ENCODE data around the gene CAMTA1.

Gene CAMTA1

GRCh38 chr1:7462617-7463016, 677.4 kb downstream of the CAMTA1 start:
- Histone ChIP-seq H3K27me3 (ENCODE audit: control insufficient read depth, insufficient read depth, low read length) (no peaks in the 10 kb centered on the region), H3K27ac (ENCODE audit: low read length) (no peak overlapping the region), H3K9ac (ENCODE audit: low read length) (no peak overlapping the region), H3K4me1 (ENCODE audit: control insufficient read depth, low read depth, low read length) (no peaks in the 10 kb centered on the region), H3K9me3 (ENCODE audit: control insufficient read depth, low read depth, low read length) (no peaks in the 10 kb centered on the region), H3K36me3 (ENCODE audit: control insufficient read depth, low read depth, low read length) (no peaks in the 10 kb centered on the region), H3K4me3 (ENCODE audit: low read length) (no peak overlapping the region)

GRCh38 chr1:7463526-7463925, 678.3 kb downstream of the CAMTA1 start:
- Histone ChIP-seq H3K36me3 (ENCODE audit: control insufficient read depth, low read depth, low read length) (no peaks in the 10 kb centered on the region), H3K4me1 (ENCODE audit: control insufficient read depth, low read depth, low read length) (no peaks in the 10 kb centered on the region), H3K9ac (ENCODE audit: low read length) (no peak overlapping the region), H3K27me3 (ENCODE audit: control insufficient read depth, insufficient read depth, low read length) (no peaks in the 10 kb centered on the region), H3K4me3 (ENCODE audit: low read length) (no peak overlapping the region), H3K27ac (ENCODE audit: low read length) (no peak overlapping the region), H3K9me3 (ENCODE audit: control insufficient read depth, low read depth, low read length) (no peaks in the 10 kb centered on the region)

GRCh38 chr1:7464736-7465135, 679.5 kb downstream of the CAMTA1 start:
- Histone ChIP-seq H3K4me1 (ENCODE audit: control insufficient read depth, low read depth, low read length) (no peaks in the 10 kb centered on the region), H3K9me3 (ENCODE audit: control insufficient read depth, low read depth, low read length) (no peaks in the 10 kb centered on the region), H3K9ac (ENCODE audit: low read length) (no peak overlapping the region), H3K36me3 (ENCODE audit: control insufficient read depth, low read depth, low read length) (no peaks in the 10 kb centered on the region), H3K27ac (ENCODE audit: low read length) (no peak overlapping the region), H3K27me3 (ENCODE audit: control insufficient read depth, insufficient read depth, low read length) (no peaks in the 10 kb centered on the region), H3K4me3 (ENCODE audit: low read length) (no peak overlapping the region)

- no peak overlapping the region for H3K4me3 ChIP-seq (ENCODE audit: low read length)
- no peaks in the 10 kb centered on the region for H3K9me3 ChIP-seq (ENCODE audit: control insufficient read depth, low read depth, low read length)
- no peak overlapping the region for H3K27ac ChIP-seq (ENCODE audit: low read length)
- H3K27me3 ChIP-seq (ENCODE audit: control insufficient read depth, insufficient read depth, low read length) = no peaks in the 10 kb centered on the region
- H3K9ac ChIP-seq (ENCODE audit: low read length) = no peak overlapping the region
- no peaks in the 10 kb centered on the region for H3K4me1 ChIP-seq (ENCODE audit: control insufficient read depth, low read depth, low read length)
- H3K36me3 ChIP-seq (ENCODE audit: control insufficient read depth, low read depth, low read length) = no peaks in the 10 kb centered on the region
Observed at GRCh38 chr1:7467476-7468175, 682.4 kb downstream of the CAMTA1 start.

- no peaks in the 10 kb centered on the region for H3K4me1 ChIP-seq (ENCODE audit: control insufficient read depth, low read depth, low read length)
- H3K4me3 ChIP-seq (ENCODE audit: low read length) = no peak overlapping the region
- H3K36me3 ChIP-seq (ENCODE audit: control insufficient read depth, low read depth, low read length) = no peaks in the 10 kb centered on the region
- H3K9ac ChIP-seq (ENCODE audit: low read length) = no peak overlapping the region
- no peaks in the 10 kb centered on the region for H3K27me3 ChIP-seq (ENCODE audit: control insufficient read depth, insufficient read depth, low read length)
- H3K9me3 ChIP-seq (ENCODE audit: control insufficient read depth, low read depth, low read length) = no peaks in the 10 kb centered on the region
- H3K27ac ChIP-seq (ENCODE audit: low read length) = no peak overlapping the region
Observed at GRCh38 chr1:7468248-7468647, 683.0 kb downstream of the CAMTA1 start.

- Histone ChIP-seq H3K27me3 (ENCODE audit: control insufficient read depth, insufficient read depth, low read length) (no peaks in the 10 kb centered on the region), H3K9ac (ENCODE audit: low read length) (no peak overlapping the region), H3K4me1 (ENCODE audit: control insufficient read depth, low read depth, low read length) (no peaks in the 10 kb centered on the region), H3K27ac (ENCODE audit: low read length) (no peak overlapping the region), H3K9me3 (ENCODE audit: control insufficient read depth, low read depth, low read length) (no peaks in the 10 kb centered on the region), H3K4me3 (ENCODE audit: low read length) (no peak overlapping the region), H3K36me3 (ENCODE audit: control insufficient read depth, low read depth, low read length) (no peaks in the 10 kb centered on the region)
Observed at GRCh38 chr1:7469255-7469938, 684.1 kb downstream of the CAMTA1 start.

GRCh38 chr1:7470904-7471638, 685.8 kb downstream of the CAMTA1 start:
- Histone ChIP-seq H3K27ac (ENCODE audit: low read length) (no peak overlapping the region), H3K27me3 (ENCODE audit: control insufficient read depth, insufficient read depth, low read length) (no peaks in the 10 kb centered on the region), H3K4me1 (ENCODE audit: control insufficient read depth, low read depth, low read length) (no peaks in the 10 kb centered on the region), H3K9me3 (ENCODE audit: control insufficient read depth, low read depth, low read length) (no peaks in the 10 kb centered on the region), H3K9ac (ENCODE audit: low read length) (no peak overlapping the region), H3K36me3 (ENCODE audit: control insufficient read depth, low read depth, low read length) (no peaks in the 10 kb centered on the region), H3K4me3 (ENCODE audit: low read length) (no peak overlapping the region)

GRCh38 chr1:7471836-7472235, 686.6 kb downstream of the CAMTA1 start:
- Histone ChIP-seq H3K36me3 (ENCODE audit: control insufficient read depth, low read depth, low read length) (no peaks in the 10 kb centered on the region), H3K9ac (ENCODE audit: low read length) (no peak overlapping the region), H3K9me3 (ENCODE audit: control insufficient read depth, low read depth, low read length) (no peaks in the 10 kb centered on the region), H3K27me3 (ENCODE audit: control insufficient read depth, insufficient read depth, low read length) (no peaks in the 10 kb centered on the region), H3K27ac (ENCODE audit: low read length) (no peak overlapping the region), H3K4me3 (ENCODE audit: low read length) (no peak overlapping the region), H3K4me1 (ENCODE audit: control insufficient read depth, low read depth, low read length) (no peaks in the 10 kb centered on the region)

- H3K27me3 ChIP-seq (ENCODE audit: control insufficient read depth, insufficient read depth, low read length) = no peaks in the 10 kb centered on the region
- H3K4me1 ChIP-seq (ENCODE audit: control insufficient read depth, low read depth, low read length) = no peaks in the 10 kb centered on the region
- H3K36me3 ChIP-seq (ENCODE audit: control insufficient read depth, low read depth, low read length) = no peaks in the 10 kb centered on the region
- no peak overlapping the region for H3K27ac ChIP-seq (ENCODE audit: low read length)
- no peak overlapping the region for H3K4me3 ChIP-seq (ENCODE audit: low read length)
- H3K9me3 ChIP-seq (ENCODE audit: control insufficient read depth, low read depth, low read length) = no peaks in the 10 kb centered on the region
- no peak overlapping the region for H3K9ac ChIP-seq (ENCODE audit: low read length)
Observed at GRCh38 chr1:7473223-7474142, 688.2 kb downstream of the CAMTA1 start.

- no peak overlapping the region for H3K27ac ChIP-seq (ENCODE audit: low read length)
- no peak overlapping the region for H3K4me3 ChIP-seq (ENCODE audit: low read length)
- no peaks in the 10 kb centered on the region for H3K27me3 ChIP-seq (ENCODE audit: control insufficient read depth, insufficient read depth, low read length)
- H3K9ac ChIP-seq (ENCODE audit: low read length) = no peak overlapping the region
- H3K9me3 ChIP-seq (ENCODE audit: control insufficient read depth, low read depth, low read length) = no peaks in the 10 kb centered on the region
- no peaks in the 10 kb centered on the region for H3K36me3 ChIP-seq (ENCODE audit: control insufficient read depth, low read depth, low read length)
- H3K4me1 ChIP-seq (ENCODE audit: control insufficient read depth, low read depth, low read length) = no peaks in the 10 kb centered on the region
Observed at GRCh38 chr1:7474143-7474490, 688.9 kb downstream of the CAMTA1 start.
